Natural killer cell treated with Interleukin-12 subunit alpha and Interleukin-12 subunit beta and Interleukin-15 and Interleukin-18, amount 100 ng/mL, for 72 hours (primary cell): ENCODE results near the gene NT5C1B. TPM values are rescaled to one million over a fixed set of nuclear protein-coding genes. Genes with fewer than 3 reads are reported as not detected.

ENCODE experiments used
- ATAC-seq, 2 donors: fragments of 150-1000 bp; cut with Tn5 transposase in 1 of 2; sonication (Bioruptor Pico), chemical (Tn5 transposase) in 1 of 2; 2 replicates each; pipeline ENCODE4 v1.10.0; 2021
- DNase-seq: peaks from one replicate; pipeline ENCODE4 v3.0.0; 2022; ENCODE audit warnings: low spot score
- H3K27ac Mint-ChIP-seq, 2 donors: 1 replicate in 1 of 2; 2 replicates in 1 of 2; pipeline ENCODE4 v1.8.0; 2022; ENCODE audit warnings: mixed read lengths in 2 of 2, mild to moderate bottlenecking in 1 of 2, moderate library complexity in 1 of 2
- H3K27me3 Mint-ChIP-seq, 2 donors: 1 replicate in 1 of 2; 2 replicates in 1 of 2; pipeline ENCODE4 v1.8.0; 2022; ENCODE audit warnings: mixed read lengths in 2 of 2
- H3K36me3 Mint-ChIP-seq: one replicate; pipeline ENCODE4 v1.8.0; 2022; ENCODE audit warnings: mixed read lengths
- H3K4me1 Mint-ChIP-seq, 2 donors: 1 replicate in 1 of 2; 2 replicates in 1 of 2; pipeline ENCODE4 v1.8.0; 2022; ENCODE audit warnings: low read depth in 2 of 2, mixed read lengths in 2 of 2, mild to moderate bottlenecking in 1 of 2
- H3K4me3 Mint-ChIP-seq: one replicate; pipeline ENCODE4 v1.8.0; 2022; ENCODE audit warnings: mixed read lengths
- H3K9me3 Mint-ChIP-seq: 2 replicates; pipeline ENCODE4 v1.8.0; 2022; ENCODE audit warnings: mixed read lengths
- total RNA-seq, 2 donors: library from RNA; stranded (reverse); gene quantifications; one replicate each; pipeline ENCODE4 v1.2.3, GENCODE V29; 2022

The NT5C1B gene
- total RNA-seq, 2 donors from 2014 or later = not detected

GRCh38 chr2:18526429-18526828 lies 62.9 kb downstream of the NT5C1B start:
- H3K4me1 Mint-ChIP-seq = no peaks in the 10 kb centered on the region
- no peak overlapping the region for H3K4me3 Mint-ChIP-seq
- DNase-seq = no peak
- H3K27ac Mint-ChIP-seq = no peak overlapping the region
- H3K27me3 Mint-ChIP-seq = peaks cover 0 to 6% of the 10 kb centered on the region in 2 donors
- H3K9me3 Mint-ChIP-seq = no peaks in the 10 kb centered on the region
- ATAC-seq = no peak
- no peaks in the 10 kb centered on the region for H3K36me3 Mint-ChIP-seq

GRCh38 chr2:18525852-18526251 lies 63.5 kb downstream of the NT5C1B start:
- no peaks in the 10 kb centered on the region for H3K9me3 Mint-ChIP-seq
- H3K36me3 Mint-ChIP-seq = no peaks in the 10 kb centered on the region
- no peak for ATAC-seq
- no peak for DNase-seq
- no peaks in the 10 kb centered on the region for H3K4me1 Mint-ChIP-seq
- peaks cover 0 to 6% of the 10 kb centered on the region in 2 donors for H3K27me3 Mint-ChIP-seq
- no peak overlapping the region for H3K27ac Mint-ChIP-seq
- H3K4me3 Mint-ChIP-seq = no peak overlapping the region

GRCh38 chr2:18525236-18525635 lies 64.1 kb downstream of the NT5C1B start:
- H3K27ac Mint-ChIP-seq = no peak overlapping the region
- H3K4me3 Mint-ChIP-seq = no peak overlapping the region
- H3K9me3 Mint-ChIP-seq = no peaks in the 10 kb centered on the region
- no peak for ATAC-seq
- no peaks in the 10 kb centered on the region for H3K4me1 Mint-ChIP-seq
- peaks cover 0 to 6% of the 10 kb centered on the region in 2 donors for H3K27me3 Mint-ChIP-seq
- no peaks in the 10 kb centered on the region for H3K36me3 Mint-ChIP-seq
- no peak for DNase-seq

- Mint-ChIP-seq H3K27ac (no peak overlapping the region), H3K27me3 (peaks cover 6 to 7% of the 10 kb centered on the region in 2 donors), H3K36me3 (no peaks in the 10 kb centered on the region), H3K4me3 (no peak overlapping the region), H3K9me3 (no peaks in the 10 kb centered on the region), H3K4me1 (no peaks in the 10 kb centered on the region)
- DNase-seq = no peak
- no peak for ATAC-seq
These were observed 66.8 kb downstream of the NT5C1B start for GRCh38 chr2:18522484-18523146.

GRCh38 chr2:18520451-18521425 lies 68.6 kb downstream of the NT5C1B start:
- Mint-ChIP-seq H3K4me1 (no peaks in the 10 kb centered on the region), H3K36me3 (no peaks in the 10 kb centered on the region), H3K27ac (no peak overlapping the region), H3K27me3 (peaks cover 6 to 7% of the 10 kb centered on the region in 2 donors), H3K4me3 (no peak overlapping the region), H3K9me3 (no peaks in the 10 kb centered on the region)
- ATAC-seq (peak in 1 of 2 donors; percentile 63), DNase-seq (peak; percentile 66)

- H3K36me3 Mint-ChIP-seq = no peaks in the 10 kb centered on the region
- ATAC-seq = no peak
These were observed 69.4 kb downstream of the NT5C1B start for GRCh38 chr2:18519914-18520450.

GRCh38 chr2:18518116-18519111 lies 71.0 kb downstream of the NT5C1B start:
- H3K27ac Mint-ChIP-seq = no peak overlapping the region
- H3K4me3 Mint-ChIP-seq = no peak overlapping the region
- H3K36me3 Mint-ChIP-seq = no peaks in the 10 kb centered on the region
- no peak for ATAC-seq
- peaks cover 7 to 10% of the 10 kb centered on the region in 2 donors for H3K27me3 Mint-ChIP-seq
- DNase-seq = no peak
- H3K4me1 Mint-ChIP-seq = no peaks in the 10 kb centered on the region
- H3K9me3 Mint-ChIP-seq = no peaks in the 10 kb centered on the region

More at GRCh38 chr2:18519914-18520450, 69.4 kb downstream of the NT5C1B start:
- Mint-ChIP-seq H3K27me3 (peaks cover 6 to 7% of the 10 kb centered on the region in 2 donors), H3K4me3 (no peak overlapping the region), H3K4me1 (no peaks in the 10 kb centered on the region), H3K27ac (no peak overlapping the region), H3K9me3 (no peaks in the 10 kb centered on the region)
- no peak for DNase-seq

- Mint-ChIP-seq H3K27me3 (peaks cover 7 to 10% of the 10 kb centered on the region in 2 donors), H3K36me3 (no peaks in the 10 kb centered on the region), H3K4me3 (no peak overlapping the region), H3K9me3 (no peaks in the 10 kb centered on the region), H3K4me1 (no peaks in the 10 kb centered on the region), H3K27ac (no peak overlapping the region)
- no peak for ATAC-seq
- no peak for DNase-seq
These were observed 72.0 kb downstream of the NT5C1B start for GRCh38 chr2:18517386-18517785.

- ATAC-seq = no peak
- Mint-ChIP-seq H3K27me3 (peaks cover 10 to 12% of the 10 kb centered on the region in 2 donors), H3K4me3 (no peak overlapping the region), H3K9me3 (no peaks in the 10 kb centered on the region), H3K27ac (no peak overlapping the region), H3K36me3 (no peaks in the 10 kb centered on the region), H3K4me1 (no peaks in the 10 kb centered on the region)
- no peak for DNase-seq
These were observed 73.3 kb downstream of the NT5C1B start for GRCh38 chr2:18516112-18516511.

- no peaks in the 10 kb centered on the region for H3K9me3 Mint-ChIP-seq
- ATAC-seq (peak in 1 of 2 donors; percentile 32), DNase-seq (no peak)
- peaks cover 12 to 16% of the 10 kb centered on the region in 2 donors for H3K27me3 Mint-ChIP-seq
- H3K4me1 Mint-ChIP-seq = no peaks in the 10 kb centered on the region
- H3K27ac Mint-ChIP-seq = no peak overlapping the region
- H3K36me3 Mint-ChIP-seq = no peaks in the 10 kb centered on the region
- H3K4me3 Mint-ChIP-seq = no peak overlapping the region
These were observed 74.6 kb downstream of the NT5C1B start for GRCh38 chr2:18514526-18515461.
